KG1 (cell line): ENCODE measurements around the gene RRP15.
"Not testable (repeated sequence)": the region's sequence is repeated elsewhere in the genome, so short reads cannot be mapped to it uniquely, and the experiment has no call there.

ENCODE experiments used
- DNase-seq: peaks from one replicate; lab custom pipeline; 2025; lab: John Stamatoyannopoulos, UW

The RRP15 gene

DNA sequence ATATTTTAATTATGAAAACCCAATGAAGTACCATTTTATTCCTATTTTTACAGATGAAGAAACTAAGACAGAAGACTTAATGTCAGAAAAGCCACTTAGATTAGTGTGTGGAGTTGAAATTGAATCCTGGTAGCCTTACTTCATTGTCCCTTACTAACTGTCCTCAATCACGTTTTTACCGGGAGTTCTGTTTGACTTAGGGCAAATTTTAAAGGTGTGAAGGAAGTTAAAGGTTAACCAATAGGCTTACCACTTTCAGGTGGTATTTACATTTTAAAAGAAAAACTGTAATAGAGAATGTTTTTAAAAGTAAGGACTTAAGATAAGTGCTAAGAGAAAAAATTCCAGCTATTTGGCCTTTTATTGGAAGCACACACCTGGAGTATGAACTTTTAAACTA, 12.4 kb downstream of the RRP15 start:
- no peak for DNase-seq

DNA sequence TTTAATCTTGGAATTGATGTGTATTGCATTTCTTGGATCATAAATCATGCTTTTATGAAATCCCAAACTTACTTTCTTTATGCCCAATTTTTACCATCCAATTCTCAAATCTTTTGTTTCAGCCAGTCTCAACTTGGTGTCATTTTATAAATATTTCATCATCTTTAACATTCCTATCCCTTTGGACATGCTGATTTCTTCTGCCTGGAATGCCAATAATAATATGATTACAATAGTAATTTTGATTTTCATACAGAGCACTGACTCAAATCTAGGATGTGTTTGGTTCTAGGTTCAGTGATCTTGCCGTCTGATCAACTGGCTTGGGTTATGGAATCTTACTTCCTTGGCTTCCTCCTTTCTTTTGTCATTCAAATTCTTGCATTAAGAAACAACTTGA, 12.8 kb downstream of the RRP15 start:
- no peak for DNase-seq

DNA sequence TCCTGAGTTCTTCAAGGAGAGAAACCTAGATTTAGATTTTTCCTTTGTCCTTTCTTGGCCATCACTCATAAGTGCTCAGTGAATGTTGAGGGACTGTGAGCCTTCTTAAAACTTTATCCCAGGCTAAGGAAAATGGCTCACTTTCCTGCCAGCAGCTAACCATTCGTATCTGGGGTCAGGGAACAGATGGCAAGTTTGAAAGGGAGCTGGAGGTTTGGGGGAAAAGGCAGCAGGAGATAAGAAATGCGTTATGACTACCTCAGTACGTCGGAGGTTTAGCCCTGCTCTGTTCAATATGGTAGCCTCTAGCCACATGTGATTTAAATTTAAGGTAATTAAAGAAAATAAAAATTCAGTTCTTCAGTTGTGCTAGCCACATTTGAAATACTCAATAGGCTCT, 13.3 kb downstream of the RRP15 start:
- DNase-seq = no peak

DNA sequence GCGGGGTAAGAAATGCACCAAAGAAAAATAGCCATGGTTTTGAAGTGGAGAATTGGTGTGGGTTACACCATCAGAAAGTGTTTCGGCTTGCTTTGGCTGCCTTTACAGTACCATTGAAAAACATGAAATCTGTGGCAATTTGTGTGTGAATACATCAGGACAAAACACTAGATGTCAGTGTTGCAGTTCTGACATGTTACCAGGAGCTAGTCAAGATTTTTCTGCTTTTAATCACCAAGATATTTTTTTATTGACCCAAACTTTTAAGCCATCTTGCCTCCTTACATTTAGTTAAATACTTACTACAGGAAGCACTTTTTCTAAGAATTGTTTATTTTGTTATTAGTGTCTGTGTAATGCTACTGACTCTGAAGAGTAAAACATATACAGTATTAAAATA, 14.3 kb downstream of the RRP15 start:
- DNase-seq = no peak

DNA sequence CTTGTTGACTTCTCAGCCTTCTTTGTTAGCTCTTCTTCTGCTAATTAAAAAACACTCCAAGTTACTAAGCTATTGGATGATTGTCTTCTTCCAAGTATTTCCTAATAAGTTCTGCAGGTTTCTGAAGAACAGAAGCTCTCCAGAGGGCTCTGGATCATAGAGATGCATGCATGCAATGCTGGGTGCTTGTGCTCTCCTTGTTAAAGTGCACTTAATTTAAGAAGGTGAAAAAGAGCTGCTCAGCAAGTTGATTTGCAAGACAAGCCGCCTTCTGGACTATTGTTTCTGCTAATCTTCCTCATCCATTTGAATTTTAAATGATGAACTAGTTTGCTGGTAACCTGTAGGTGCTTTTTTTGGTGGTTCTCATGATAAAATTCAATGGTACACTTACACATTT, 16.1 kb downstream of the RRP15 start:
- DNase-seq = no peak

DNA sequence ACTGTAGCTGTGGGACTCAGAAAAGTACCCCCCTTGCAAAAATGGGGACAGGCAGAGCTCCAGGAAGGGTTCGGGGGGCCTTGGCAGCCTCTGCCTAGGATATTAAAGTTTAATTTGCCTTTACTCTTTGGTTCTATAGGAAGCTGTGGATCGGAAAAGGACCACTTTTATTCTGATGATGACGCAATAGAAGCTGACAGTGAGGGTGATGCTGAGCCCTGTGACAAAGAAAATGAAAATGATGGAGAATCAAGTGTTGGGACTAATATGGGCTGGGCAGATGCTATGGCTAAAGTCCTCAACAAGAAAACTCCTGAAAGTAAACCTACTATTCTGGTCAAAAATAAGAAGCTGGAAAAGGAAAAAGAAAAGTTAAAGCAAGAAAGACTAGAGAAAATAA, 17.1 kb downstream of the RRP15 start:
- no peak for DNase-seq

DNA sequence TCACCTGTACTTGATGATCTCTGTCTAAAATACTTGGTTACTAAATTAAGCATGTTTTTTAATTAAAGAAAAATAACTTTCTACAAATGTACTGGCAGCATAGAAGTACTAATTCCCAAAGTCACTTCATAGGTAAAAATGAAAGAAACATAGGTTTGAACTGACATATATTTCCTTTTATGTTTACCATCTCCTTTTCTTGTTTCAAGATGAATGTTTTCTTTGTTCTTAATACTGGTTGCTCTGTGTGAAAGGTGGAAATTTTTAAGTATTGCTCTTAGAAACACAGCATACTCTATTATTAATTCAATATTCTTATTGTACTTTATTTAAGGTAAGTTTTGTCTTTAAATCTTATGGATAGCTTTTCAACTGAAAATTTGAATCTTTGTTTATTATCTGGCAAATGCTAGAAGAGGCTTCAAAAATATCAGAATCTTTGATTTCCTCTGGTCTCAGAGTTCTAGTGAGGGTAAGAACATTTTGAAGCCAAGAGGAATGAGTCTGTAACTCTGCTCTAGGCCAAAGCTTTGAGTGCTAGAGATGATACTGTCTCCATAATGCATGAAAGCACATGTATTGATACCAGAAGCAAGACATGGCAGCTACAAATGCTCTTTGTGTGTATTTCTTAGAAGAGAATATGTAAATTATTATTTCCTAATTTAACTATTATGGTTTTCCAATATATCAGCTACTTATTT, 18.2 kb downstream of the RRP15 start:
- DNase-seq = no peak

DNA sequence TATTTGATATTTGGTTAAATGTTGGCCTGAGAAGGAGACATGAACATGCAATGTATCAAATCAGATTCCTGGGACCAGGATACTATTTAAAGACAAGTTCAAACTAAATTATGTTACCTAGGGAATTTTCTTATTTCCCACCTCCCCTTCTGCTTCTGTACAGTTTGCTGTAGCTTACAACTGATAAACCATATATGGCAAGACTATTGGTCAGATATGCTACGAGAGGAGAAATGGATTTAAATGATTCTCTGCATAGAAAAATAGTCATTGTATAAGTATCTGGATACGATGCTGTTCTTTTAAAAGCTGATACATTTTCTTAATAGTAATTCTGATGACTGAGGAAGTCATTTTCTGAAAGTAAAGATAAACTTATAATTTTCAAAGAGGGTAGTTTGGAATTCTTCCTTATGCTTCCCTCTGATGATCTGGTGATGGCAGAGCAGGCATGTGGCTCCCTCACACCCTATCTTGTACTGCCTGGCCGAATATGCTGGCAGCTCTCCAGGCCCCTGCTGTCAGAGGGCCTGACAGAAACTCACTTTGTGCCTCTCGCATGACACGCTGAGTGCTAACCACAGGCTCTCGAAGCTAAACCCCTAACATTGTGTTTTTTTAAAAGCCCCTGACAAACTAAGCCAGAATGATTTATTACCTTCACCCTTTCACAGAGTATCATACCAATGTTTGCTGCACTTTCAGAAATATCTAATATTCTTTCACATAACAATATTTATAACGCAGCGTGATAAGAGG, 19.4 kb downstream of the RRP15 start:
- peak; percentile 43 for DNase-seq

DNA sequence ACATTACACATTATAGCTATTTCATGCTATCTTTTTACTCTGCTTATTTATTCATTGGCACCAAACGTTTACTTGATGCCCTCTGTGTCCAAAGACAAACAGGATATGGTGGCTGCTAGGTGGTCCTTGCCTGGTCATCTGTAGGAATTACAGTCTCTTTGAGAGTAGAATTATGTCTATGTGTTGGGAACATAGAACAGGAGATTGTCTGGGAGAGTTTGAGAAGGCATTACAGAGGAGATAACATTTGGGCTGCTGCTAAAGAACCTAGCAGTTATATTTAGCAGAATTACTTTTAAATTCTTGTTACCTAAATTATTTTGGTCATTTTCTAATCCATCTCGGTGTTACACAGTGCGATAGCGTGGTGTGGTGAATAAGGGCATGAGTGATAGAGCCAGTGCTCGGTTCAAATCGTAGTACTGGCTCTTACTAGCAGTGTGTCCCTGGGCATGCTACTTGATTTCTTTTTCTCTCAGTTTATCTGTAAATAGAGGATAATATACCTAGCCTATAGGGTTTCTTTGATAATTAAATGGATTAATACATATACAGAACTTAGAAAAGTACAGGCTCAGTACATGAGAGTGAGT, 20.5 kb downstream of the RRP15 start:
- DNase-seq = no peak

DNA sequence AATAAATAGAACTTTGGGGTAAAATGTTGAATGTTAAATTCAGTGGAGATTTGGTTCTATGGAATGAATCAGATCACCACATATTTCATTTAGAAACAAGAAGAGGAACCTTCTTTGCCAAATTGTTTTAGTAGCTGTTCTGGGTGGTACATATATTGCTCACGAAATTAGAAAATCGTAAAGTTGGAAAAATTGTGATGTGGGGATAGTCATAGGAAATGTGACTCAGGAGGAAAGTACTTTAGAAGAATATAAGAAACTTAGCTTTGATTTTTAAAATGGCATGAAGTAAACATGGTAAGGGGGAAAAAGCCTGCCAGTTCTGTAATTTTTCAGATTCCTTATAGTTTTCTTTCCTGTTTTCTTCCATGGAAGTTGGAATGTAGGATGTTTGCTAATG, 27.4 kb downstream of the RRP15 start:
- no peak for DNase-seq

DNA sequence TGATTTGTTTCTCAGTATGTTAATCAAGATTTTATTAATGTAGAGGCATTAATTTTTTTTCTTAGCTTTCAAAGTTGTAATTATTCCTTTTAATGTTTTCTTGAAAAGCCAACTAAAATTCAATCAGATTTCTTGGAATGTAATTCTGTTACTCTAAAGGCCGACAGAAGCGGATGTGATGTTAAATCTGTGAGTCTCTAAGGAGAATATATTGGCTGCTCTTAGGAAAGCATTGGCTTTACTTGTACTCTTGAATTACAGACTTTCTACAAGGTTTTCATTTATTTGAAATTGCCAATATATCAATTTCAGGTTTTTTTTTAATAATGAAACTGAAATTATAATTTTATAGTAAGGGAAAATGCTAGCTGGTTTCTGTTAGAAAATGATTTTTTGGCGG, 29.2 kb downstream of the RRP15 start:
- no peak for DNase-seq

DNA sequence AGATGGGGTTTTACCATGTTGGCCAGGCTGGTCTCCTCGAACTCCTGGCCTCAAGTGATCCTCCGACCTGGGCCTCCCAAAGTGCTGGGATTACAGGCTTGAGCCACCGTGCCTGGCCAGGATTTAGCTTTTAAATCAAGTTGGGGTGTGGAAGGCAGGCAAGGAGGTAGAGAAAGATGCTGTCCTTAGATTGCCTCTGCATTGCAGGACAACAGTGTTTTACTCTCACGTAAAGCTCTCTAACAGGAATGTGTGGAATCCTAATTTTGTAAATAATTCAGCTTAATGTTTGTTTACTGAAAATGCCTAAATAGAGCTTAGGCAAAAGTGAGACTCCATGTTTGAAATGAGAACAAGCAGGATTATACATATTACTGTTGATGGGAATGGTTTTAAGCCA, 30.5 kb downstream of the RRP15 start:
- no peak for DNase-seq

DNA sequence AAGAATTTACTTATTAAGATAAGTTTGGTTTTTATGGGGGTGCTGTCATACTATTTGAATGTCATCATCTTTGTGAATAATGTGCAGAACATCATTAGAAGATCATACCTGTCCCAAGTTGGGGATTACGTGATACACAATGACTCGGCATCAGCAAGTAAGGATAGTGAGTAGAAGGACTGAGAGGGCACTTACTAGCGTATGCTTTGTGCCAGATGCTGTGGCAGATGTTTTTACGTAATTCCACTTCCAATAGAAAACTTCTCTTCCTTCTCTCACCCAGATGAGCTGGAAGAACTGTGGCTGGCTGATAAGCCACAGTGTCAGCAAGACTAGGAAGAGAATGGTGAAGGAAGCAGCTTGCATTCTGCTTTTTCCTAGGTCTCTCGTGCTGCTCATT, 32.0 kb downstream of the RRP15 start:
- DNase-seq = no peak

DNA sequence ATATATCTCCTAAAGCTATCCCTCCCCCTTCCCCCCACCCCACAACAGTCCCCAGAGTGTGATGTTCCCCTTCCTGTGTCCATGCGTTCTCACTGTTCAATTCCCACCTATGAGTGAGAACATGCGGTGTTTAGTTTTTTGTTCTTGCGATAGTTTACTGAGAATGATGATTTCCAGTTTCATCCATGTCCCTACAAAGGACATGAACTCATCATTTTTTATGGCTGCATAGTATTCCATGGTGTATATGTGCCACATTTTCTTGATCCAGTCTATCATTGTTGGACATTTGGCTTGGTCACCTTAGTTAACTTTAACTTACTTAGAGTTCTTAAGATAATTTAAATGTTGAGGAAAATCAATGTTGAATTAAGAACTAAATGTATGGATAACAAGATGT, 35.1 kb downstream of the RRP15 start:
- DNase-seq = not testable (repeated sequence)

DNA sequence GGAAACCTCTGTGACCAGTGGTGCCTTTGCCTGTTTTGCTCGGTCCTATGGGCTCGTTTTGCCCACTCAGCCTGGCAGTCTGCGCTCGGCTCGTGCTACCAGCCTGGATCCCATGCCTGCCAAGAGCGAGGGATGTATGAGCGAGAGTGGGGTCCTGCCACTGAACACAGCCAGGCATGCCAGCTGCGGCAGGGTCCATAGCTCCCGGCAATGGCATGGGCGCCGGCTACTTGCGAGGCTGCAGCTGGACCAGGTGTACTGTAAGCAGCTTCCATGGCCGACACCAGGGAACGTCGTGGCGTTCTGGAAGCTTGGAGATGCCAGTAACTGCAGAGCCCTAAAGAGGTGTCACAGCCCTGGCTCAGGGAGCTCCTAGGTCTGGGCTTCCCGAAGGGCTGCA, 37.7 kb downstream of the RRP15 start:
- DNase-seq = no peak

DNA sequence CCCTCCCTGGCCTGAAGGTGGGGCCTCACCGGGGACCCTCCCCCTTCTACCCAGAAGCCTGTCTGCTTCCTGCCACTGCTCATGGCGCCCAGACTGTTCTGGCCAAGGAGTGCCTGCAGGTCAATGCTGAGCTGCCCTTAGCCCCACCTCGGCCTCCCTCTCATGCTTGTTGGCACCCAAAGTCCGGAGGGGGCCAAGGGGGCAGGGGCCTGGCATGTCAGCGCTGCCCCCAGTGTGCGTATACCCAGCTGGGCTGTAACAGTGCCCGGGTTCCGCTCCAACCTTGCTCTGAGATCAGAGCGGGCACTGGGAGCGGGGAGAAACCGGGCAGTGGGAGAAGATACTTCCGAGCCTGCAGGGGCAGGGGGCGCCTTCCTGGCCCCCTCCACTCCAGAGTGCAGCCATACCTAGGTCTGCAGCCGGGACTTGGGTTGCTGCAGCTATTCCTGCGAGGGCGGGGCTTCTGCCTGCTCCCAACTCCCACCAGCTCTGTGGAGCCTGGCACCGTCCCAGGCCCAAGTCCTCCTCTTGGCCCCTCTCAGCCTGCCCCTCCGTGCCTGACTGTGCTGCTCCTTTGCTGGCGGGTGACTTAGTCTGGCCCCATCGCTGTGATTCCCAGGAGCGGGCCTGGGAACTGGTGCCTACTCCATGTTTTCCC, 38.6 kb downstream of the RRP15 start:
- no peak for DNase-seq

DNA sequence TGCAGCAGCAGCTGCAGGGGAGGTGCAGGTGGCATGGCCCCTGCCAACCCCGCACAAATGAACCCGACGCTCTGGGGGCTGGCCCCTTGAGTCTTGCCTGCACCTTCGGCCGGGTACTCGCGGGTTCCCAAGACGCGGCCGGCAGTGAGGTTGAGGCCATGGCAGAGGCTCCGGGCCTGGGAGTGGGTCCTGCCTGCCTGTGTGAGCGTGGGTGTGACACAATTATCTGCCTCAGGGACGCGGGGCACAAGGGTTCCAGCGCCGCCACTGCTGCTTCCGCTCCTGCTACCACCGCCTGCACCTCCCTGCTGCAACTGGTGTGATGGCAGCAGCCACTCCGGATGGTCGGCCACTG, 39.1 kb downstream of the RRP15 start:
- no peak for DNase-seq

DNA sequence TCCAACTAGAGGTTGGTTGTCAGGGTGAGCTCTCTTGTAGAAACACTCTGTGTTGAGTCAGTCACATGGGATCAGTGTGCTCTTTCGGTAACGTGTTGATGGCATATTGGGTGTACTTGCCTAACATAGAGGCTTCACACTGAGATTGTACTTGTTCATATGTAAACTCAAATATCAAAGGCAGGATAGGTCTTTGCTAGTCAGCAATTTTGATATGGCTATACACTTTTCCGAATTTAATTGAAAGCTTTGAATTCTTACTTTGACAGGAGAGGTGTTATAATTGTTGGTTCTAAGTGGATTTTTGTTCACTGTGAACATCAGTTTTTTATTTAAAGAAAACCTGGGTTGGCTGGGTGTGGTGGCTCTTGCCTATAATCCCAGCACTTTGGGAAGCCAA, 43.7 kb downstream of the RRP15 start:
- no peak for DNase-seq

DNA sequence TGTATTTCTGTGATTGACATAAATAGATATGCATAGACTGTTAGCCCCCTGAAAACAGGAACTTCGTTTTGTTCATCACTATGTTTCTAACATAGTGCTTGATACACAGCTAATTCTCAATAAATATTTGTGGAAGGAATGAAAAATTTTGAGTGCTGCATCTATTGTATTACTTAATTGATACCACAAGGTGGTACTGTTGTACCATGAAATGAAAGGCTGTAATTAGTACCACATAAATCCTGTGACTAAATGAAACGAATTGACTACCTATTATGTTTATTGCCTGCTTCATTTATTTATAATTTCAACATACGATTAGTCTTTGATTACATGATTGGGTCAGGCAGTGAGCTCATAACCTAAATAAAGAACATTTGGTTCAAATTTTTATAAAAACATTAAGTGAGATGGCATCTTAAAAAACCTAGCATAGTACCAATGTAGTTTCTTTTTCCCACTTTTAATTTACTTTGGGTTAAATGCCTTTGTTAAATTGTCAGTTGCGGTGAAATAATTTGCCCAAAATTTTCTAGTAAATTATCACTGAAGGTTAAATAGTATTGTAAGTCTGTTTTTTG, 45.0 kb downstream of the RRP15 start:
- no peak for DNase-seq

DNA sequence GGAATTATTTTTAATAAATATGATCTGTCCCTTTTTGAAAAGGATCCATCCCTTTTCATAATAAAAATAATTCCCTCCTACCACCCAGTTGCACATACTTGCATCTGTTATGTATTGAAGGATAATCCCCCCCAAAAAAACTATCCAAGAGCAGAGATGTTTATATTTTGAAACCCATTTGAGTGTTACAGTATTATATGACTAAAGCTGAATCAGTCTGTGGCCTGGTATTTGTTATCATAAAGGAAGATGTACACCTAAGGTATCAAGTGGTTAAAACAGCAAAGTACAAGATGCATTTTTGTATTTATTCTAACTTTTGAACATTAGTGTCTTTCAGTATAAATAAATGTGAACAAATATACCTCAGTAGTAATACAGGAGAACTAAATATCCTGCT, 47.3 kb downstream of the RRP15 start:
- DNase-seq = no peak

DNA sequence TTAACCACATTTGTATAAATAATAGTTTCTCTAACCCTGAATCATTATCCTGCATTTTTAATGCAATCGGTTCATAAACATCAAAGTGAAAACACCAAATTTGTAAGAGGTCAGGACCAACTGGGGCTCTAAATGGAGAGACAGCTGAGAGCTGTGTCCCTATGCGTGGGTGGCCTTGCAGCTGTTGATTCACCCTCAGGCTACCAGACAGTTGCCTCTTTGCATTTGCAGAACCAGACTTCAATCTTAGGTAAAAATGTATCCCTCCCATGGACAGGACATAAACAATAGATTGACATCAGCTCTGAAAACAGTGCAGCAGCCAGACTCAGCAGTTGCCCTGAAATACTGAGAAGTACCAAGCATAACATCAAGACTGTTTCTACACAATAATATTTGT, 51.2 kb downstream of the RRP15 start:
- DNase-seq = no peak

DNA sequence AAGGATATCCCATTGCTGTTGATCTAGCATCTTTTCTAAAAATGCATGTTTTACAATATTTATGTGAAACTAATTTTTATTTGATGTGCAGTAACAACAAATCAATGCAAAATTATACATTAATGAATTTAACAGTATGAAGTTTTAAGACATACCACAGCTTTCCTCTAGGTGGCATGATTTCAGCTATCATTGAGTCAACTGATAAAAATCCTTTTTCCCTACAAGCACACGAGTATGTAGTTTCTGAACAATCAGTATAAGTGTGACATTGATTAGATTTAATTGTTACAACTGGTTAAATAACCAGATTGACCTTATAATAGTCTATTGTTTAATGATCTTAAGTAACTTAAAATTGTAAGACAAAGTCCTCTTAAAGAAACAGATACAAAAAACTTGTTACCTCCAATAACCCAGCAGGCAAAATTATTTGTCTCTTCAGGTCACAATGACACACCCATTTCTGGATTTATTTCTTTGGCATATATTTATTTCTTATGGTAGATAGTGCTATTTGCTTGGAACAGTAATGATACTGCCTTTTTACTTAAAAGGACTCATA, 54.3 kb downstream of the RRP15 start:
- DNase-seq = no peak
